DOHH2 (cell line): ENCODE results near the gene SLC23A3.
A peak's percentile ranks its signal among the peaks of the same experiment; 100 is the strongest.

Experiments used
- H3F3A ChIP-seq: fragments of 200-600 bp; sonication (generic), shearing (Covaris generic); 2 replicates; pipeline ENCODE4 v1.6.0; 2016; ENCODE audit warnings: antibody characterized with exemption, mild to moderate bottlenecking; ENCODE audit not compliant: control insufficient read depth, insufficient read depth
- H3K27ac ChIP-seq: fragments of 200-600 bp; sonication (generic); 2 replicates; pipeline ENCODE4 v1.5.1; 2014; ENCODE audit warnings: low read depth, mild to moderate bottlenecking, low read length, moderate library complexity
- H3K27me3 ChIP-seq: fragments of 200-600 bp; sonication (generic); 2 replicates; pipeline ENCODE4 v1.6.1; 2014; ENCODE audit warnings: mild to moderate bottlenecking, low read length, mixed read lengths; ENCODE audit not compliant: control insufficient read depth
- H3K36me3 ChIP-seq: fragments of 200-600 bp; sonication (generic); 2 replicates; pipeline ENCODE4 v1.6.1; 2014; ENCODE audit warnings: mild to moderate bottlenecking, low read length, moderate library complexity, mixed read lengths; ENCODE audit not compliant: control insufficient read depth
- H3K4me1 ChIP-seq: fragments of 200-600 bp; sonication (generic); 2 replicates; pipeline ENCODE4 v1.6.1; 2014; ENCODE audit warnings: mild to moderate bottlenecking, low read length, mixed read lengths; ENCODE audit not compliant: control insufficient read depth
- H3K4me2 ChIP-seq: fragments of 200-600 bp; sonication (generic); 2 replicates; pipeline ENCODE4 v1.6.0; 2014; ENCODE audit warnings: mild to moderate bottlenecking, low read length, moderate library complexity
- H3K4me3 ChIP-seq: fragments of 200-600 bp; sonication (generic); 2 replicates; pipeline ENCODE4 v1.5.1; 2014; ENCODE audit warnings: mild to moderate bottlenecking, low read length, mixed read lengths
- H3K79me2 ChIP-seq: fragments of 200-600 bp; sonication (generic); 2 replicates; pipeline ENCODE4 v1.6.1; 2014; ENCODE audit warnings: mild to moderate bottlenecking, low read length, mixed read lengths; ENCODE audit not compliant: control insufficient read depth
- H3K9me2 ChIP-seq: fragments of 200-600 bp; sonication (generic); replicated peaks from 2 replicates; pipeline ENCODE4 v1.6.1; 2014; ENCODE audit warnings: mild to moderate bottlenecking, low read length, mixed read lengths; ENCODE audit not compliant: control insufficient read depth
- H3K9me3 ChIP-seq: fragments of 200-600 bp; sonication (generic); 2 replicates; pipeline ENCODE4 v1.6.1; 2014; ENCODE audit warnings: antibody characterized with exemption, low read length, mixed read lengths; ENCODE audit not compliant: control insufficient read depth, insufficient read depth
- H4K20me1 ChIP-seq: fragments of 200-600 bp; sonication (generic); 2 replicates; pipeline ENCODE4 v1.6.0; 2014; ENCODE audit warnings: low read depth, mild to moderate bottlenecking, antibody characterized with exemption, low read length, moderate library complexity; ENCODE audit not compliant: control insufficient read depth, insufficient read depth
- EZH2phosphoT487 ChIP-seq: fragments of 200-600 bp; sonication (generic); IDR thresholded peaks from 2 replicates; pipeline ENCODE4 v1.6.1; 2017; ENCODE audit warnings: borderline replicate concordance, mild to moderate bottlenecking, antibody characterized with exemption, low read length, moderate library complexity, mixed read lengths
- TF ChIP-seq, protein P1 (sequence below): fragments of 200-600 bp; sonication (generic); IDR thresholded peaks from one replicate; pipeline ENCODE4 v1.5.1; 2014; ENCODE audit warnings: antibody characterized with exemption, mild to moderate bottlenecking, low read depth, low read length; ENCODE audit not compliant: poor library complexity, severe bottlenecking

The SLC23A3 gene

DNA sequence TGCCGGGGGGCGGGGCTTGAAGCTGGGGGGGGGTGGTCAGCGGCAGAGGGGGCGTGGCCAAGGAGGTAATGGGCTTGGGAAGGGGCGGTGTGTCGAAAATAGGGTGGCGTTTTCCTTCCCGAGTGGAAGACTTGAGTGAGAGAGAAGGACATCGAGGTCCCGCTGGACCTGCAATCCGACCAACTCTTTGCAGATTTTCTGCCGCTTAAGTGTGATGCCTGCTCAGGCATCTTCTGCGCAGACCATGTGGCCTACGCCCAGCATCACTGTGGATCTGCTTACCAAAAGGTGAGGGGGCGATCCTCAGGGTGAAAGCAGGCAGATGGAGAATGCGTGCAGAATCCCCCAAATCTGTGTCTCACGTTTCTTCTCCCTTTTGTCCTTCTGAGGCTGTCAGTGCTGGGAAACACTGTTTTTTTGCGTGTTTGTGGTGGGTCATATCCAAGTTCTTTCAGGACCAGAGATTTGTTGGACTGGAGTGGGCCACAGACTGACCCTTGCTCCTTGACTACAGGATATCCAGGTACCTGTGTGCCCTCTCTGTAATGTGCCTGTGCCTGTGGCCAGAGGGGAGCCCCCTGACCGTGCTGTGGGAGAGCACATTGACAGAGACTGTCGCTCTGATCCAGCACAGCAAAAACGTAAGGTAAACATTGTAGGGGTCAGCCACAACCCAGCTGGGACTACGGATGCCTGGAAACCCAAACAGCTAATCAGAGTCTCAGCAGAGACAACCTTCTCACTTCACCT, 37.5 kb upstream of the SLC23A3 start:
- Histone ChIP-seq H3K4me3 (peak overlapping the region; percentile 88), H4K20me1 (no peaks in the 10 kb centered on the region), H3K36me3 (peaks cover 47% of the 10 kb centered on the region), H3K79me2 (peaks cover 3% of the 10 kb centered on the region; the same call in 1 of the 2 replicates), H3K27me3 (no peaks in the 10 kb centered on the region), H3F3A (peaks cover 7% of the 10 kb centered on the region; the same call in 1 of the 2 replicates), H3K4me2 (peak overlapping the region; percentile 97), H3K27ac (peak overlapping the region; percentile 76), H3K4me1 (peaks cover 18% of the 10 kb centered on the region), H3K9me3 (no peaks in the 10 kb centered on the region), H3K9me2 (no peaks in the 10 kb centered on the region)
- TF ChIP-seq, protein P1, sequence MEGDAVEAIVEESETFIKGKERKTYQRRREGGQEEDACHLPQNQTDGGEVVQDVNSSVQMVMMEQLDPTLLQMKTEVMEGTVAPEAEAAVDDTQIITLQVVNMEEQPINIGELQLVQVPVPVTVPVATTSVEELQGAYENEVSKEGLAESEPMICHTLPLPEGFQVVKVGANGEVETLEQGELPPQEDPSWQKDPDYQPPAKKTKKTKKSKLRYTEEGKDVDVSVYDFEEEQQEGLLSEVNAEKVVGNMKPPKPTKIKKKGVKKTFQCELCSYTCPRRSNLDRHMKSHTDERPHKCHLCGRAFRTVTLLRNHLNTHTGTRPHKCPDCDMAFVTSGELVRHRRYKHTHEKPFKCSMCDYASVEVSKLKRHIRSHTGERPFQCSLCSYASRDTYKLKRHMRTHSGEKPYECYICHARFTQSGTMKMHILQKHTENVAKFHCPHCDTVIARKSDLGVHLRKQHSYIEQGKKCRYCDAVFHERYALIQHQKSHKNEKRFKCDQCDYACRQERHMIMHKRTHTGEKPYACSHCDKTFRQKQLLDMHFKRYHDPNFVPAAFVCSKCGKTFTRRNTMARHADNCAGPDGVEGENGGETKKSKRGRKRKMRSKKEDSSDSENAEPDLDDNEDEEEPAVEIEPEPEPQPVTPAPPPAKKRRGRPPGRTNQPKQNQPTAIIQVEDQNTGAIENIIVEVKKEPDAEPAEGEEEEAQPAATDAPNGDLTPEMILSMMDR = no peak
- TF ChIP-seq EZH2phosphoT487 = no peak

DNA sequence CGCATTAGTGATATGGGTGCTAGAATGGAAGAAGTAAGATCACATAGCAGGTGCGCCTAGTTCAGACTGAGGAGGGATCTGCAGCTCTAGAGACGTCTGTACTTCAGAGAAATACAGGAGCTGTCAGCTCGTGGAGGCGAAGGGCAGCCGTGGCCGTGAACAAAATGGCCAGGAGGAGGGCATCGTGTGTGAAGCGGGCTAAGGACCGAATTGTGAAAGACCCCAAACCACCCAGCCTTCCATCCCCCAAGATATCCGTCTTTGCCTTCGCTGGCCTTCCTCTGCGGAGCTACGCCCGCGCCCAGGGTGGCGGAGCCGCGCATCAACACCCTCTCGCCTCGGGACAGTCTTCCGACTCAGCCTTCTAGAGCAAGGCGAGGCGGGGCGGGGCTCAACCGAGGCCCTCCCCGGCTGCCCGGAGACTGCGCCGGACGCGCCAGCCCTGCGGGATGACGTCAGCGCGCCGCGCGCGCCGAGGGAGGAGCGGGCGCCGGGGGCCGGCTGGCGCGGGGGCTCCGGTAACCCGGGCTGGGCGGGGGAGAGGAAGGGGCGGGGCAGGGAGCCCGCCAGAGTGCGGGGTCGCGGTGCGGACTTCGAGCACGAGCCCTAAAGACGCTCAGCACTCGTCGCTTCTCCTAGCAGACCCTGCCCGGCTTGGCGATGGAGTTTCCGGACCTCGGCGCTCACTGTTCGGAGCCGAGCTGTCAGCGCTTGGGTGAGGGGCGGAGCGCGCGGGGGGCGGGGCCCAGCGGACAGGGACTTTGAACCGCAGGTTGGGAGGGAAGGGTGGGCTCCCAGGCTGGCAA, 36.7 kb upstream of the SLC23A3 start, which contains the start of gene ZFAND2B:
ZFAND2B (plus strand) TSS at position 455 of the 806 bp plus-strand sequence; CDS start at position 661, 206 bp downstream.
- Histone ChIP-seq H3K4me3 (peak within 1 kb of the TSS; percentile 88), H3F3A (peaks cover 7% of the 10 kb centered on the region; the same call in 1 of the 2 replicates), H3K36me3 (peaks cover 43% of the 10 kb centered on the region), H3K27ac (peak within 1 kb of the TSS; percentile 76), H4K20me1 (no peaks in the 10 kb centered on the region), H3K27me3 (no peaks in the 10 kb centered on the region), H3K9me3 (no peaks in the 10 kb centered on the region), H3K9me2 (no peaks in the 10 kb centered on the region), H3K4me2 (peak within 1 kb of the TSS; percentile 97), H3K4me1 (peaks cover 18% of the 10 kb centered on the region), H3K79me2 (peaks cover 3% of the 10 kb centered on the region; the same call in 1 of the 2 replicates)
- TF ChIP-seq EZH2phosphoT487 = no peak
- TF ChIP-seq, protein P1 = peak; percentile 16

DNA sequence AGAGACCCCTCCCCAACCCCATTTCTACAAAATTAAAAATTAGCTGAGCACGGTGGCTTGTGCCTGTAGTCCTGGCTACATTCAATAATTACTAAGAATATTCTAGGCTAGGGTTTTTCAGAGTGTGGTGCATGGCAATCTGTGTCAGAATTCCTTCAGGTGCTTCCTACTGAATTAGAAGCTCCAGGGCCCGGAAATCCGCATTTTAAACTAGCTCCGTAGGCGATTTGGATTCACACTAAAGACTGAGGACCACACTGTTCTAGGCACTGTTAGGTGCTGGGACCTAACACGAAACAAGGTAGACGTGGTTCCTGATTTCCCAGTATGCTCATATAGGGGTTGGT, 36.1 kb upstream of the SLC23A3 start:
- H3K27me3 ChIP-seq = no peaks in the 10 kb centered on the region
- H3K4me3 ChIP-seq = peak overlapping the region; percentile 88
- no peaks in the 10 kb centered on the region for H3K9me2 ChIP-seq
- TF ChIP-seq, protein P1 = no peak
- no peak for TF ChIP-seq EZH2phosphoT487
- H3K9me3 ChIP-seq = no peaks in the 10 kb centered on the region
- H4K20me1 ChIP-seq = no peaks in the 10 kb centered on the region
- peaks cover 18% of the 10 kb centered on the region for H3K4me1 ChIP-seq
- peaks cover 3% of the 10 kb centered on the region; the same call in 1 of the 2 replicates for H3K79me2 ChIP-seq
- peak overlapping the region; percentile 97 for H3K4me2 ChIP-seq
- peaks cover 38% of the 10 kb centered on the region for H3K36me3 ChIP-seq
- peak overlapping the region; percentile 76 for H3K27ac ChIP-seq
- peaks cover 7% of the 10 kb centered on the region; the same call in 1 of the 2 replicates for H3F3A ChIP-seq
